GM21447 (cell line): ENCODE results near the gene AMT.
"Not testable (repeated sequence)": the region's sequence is repeated elsewhere in the genome, so short reads cannot be mapped to it uniquely, and the experiment has no call there.

Experiments used
- ATAC-seq: cut with Tn5 transposase; IDR thresholded peaks from one replicate; pipeline ENCODE4 v1.9.1; 2021; ENCODE audit not compliant: unreplicated experiment

AMT gene

GRCh38 chr3:49391310-49391709 lies 31.0 kb downstream of the AMT start:
- not testable (repeated sequence) for ATAC-seq

- no peak for ATAC-seq
Observed at GRCh38 chr3:49389297-49389696, 33.0 kb downstream of the AMT start.

GRCh38 chr3:49388289-49388820 lies 33.9 kb downstream of the AMT start:
- ATAC-seq, result no peak

GRCh38 chr3:49387721-49388120 lies 34.6 kb downstream of the AMT start:
- ATAC-seq, result no peak

- ATAC-seq, result no peak
Observed at GRCh38 chr3:49386056-49386756, 36.1 kb downstream of the AMT start.

GRCh38 chr3:49385617-49386016 lies 36.7 kb downstream of the AMT start:
- no peak for ATAC-seq

GRCh38 chr3:49383387-49383786 lies 38.9 kb downstream of the AMT start:
- no peak for ATAC-seq

GRCh38 chr3:49378249-49378895 lies 43.9 kb downstream of the AMT start:
- no peak for ATAC-seq

- ATAC-seq, result no peak
Observed at GRCh38 chr3:49377483-49377882, 44.8 kb downstream of the AMT start.

- no peak for ATAC-seq
Observed at GRCh38 chr3:49371946-49372345, 50.3 kb downstream of the AMT start.

- no peak for ATAC-seq
Observed at GRCh38 chr3:49370585-49371290, 51.5 kb downstream of the AMT start.
